BJ (cell line): ENCODE data around the gene ICAM1. TPM values are rescaled to one million over a fixed set of nuclear protein-coding genes. Genes with fewer than 3 reads are reported as not detected.

Experiments
- CTCF ChIA-PET: fragments of 350-600 bp; formaldehyde crosslinking; extraction: SDS; loops from one replicate; lab custom pipeline; 2021; ENCODE audit warnings: antibody characterized with exemption, inconsistent platforms; lab: Yijun Ruan, JAX
- POLR2A ChIA-PET: fragments of 300-600 bp; sonication (Branson Sonifier 250); formaldehyde crosslinking; extraction: SDS; loops from one replicate; lab custom pipeline; 2021; ENCODE audit warnings: antibody characterized with exemption; lab: Charles Lee
- DNase-seq: peaks from one replicate; pipeline ENCODE4 v3.0.0-alpha.2; 2011; ENCODE audit warnings: low read depth
- H3K27me3 ChIP-seq: 2 replicates; pipeline ENCODE4 v1.6.0; 2011; ENCODE audit warnings: low read length; ENCODE audit not compliant: control insufficient read depth, insufficient read depth
- H3K36me3 ChIP-seq: 2 replicates; pipeline ENCODE4 v1.5.1; 2011; ENCODE audit warnings: low read length; ENCODE audit not compliant: control insufficient read depth, insufficient read depth
- H3K4me3 ChIP-seq: 2 replicates; pipeline ENCODE4 v1.5.1; 2011; ENCODE audit warnings: low read depth, mild to moderate bottlenecking, control low read depth, low read length
- polyA plus RNA-seq: library from polyadenylated mRNA; depleted of rRNA; stranded (reverse); fragments of >200 nt; gene quantifications from 2 replicates; pipeline ENCODE4 v1.2.3, GENCODE V29; 2011
- TF ChIP-seq, protein P1 (sequence below): IDR thresholded peaks from 2 replicates; pipeline ENCODE4 v1.5.1; 2011; ENCODE audit warnings: low read depth, mild to moderate bottlenecking, control low read depth, inconsistent platforms, low read length, moderate library complexity; ENCODE audit not compliant: insufficient read depth

Gene ICAM1
- polyA plus RNA-seq, 1 experiment: 55.9 TPM

DNA sequence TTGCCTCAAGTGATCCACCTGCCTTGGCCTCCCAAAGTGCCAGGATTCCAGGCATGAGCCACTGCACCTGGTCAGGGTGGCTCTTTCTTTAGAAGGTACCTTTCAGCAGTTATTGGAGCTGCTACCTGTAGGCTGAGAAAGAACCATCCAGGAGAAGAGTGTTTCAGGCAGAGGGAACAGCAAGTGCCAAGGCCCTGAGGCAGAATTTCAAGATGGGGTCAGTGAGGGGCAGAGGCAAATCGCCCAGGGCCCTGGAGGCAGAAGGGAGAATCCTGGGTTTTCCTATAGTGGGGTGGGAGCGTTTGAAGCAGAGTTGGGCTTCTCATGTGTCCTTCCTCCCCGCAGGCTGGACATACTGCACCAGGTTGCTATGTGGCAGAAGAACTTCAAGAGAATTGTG, 16.7 kb upstream of the ICAM1 start:
- no peaks in the 10 kb centered on the region for H3K27me3 ChIP-seq
- ChIA-PET CTCF (interaction anchor here (0.7 kb wide), 1 partner anchor 82 kb away, joined by 3 read pairs; no protein-coding TSS in a partner anchor), POLR2A (no interaction called here)
- no peak for DNase-seq
- TF ChIP-seq, protein P1, sequence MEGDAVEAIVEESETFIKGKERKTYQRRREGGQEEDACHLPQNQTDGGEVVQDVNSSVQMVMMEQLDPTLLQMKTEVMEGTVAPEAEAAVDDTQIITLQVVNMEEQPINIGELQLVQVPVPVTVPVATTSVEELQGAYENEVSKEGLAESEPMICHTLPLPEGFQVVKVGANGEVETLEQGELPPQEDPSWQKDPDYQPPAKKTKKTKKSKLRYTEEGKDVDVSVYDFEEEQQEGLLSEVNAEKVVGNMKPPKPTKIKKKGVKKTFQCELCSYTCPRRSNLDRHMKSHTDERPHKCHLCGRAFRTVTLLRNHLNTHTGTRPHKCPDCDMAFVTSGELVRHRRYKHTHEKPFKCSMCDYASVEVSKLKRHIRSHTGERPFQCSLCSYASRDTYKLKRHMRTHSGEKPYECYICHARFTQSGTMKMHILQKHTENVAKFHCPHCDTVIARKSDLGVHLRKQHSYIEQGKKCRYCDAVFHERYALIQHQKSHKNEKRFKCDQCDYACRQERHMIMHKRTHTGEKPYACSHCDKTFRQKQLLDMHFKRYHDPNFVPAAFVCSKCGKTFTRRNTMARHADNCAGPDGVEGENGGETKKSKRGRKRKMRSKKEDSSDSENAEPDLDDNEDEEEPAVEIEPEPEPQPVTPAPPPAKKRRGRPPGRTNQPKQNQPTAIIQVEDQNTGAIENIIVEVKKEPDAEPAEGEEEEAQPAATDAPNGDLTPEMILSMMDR: no peak
- H3K36me3 ChIP-seq: peaks cover 23% of the 10 kb centered on the region
- no peak overlapping the region for H3K4me3 ChIP-seq

DNA sequence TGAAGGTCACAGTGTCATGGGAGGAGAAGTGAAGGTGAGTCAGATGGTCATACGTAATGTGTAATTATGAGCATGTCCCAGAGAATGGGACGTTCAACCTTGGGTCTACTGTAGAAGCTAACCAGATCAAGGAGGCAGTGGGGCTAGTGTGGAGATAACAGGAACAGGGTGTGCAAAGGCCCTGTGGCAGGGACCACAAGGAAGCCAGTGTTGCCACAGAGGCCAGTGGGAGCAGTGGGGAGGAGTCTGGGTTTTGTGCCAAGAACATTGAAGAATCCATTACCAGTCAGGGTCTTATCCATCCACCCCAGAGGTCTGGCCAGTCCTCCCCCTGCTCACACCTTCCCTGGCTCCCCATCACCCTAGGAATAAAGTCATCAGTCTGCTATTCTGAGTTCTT, 15.6 kb upstream of the ICAM1 start:
- POLR2A ChIA-PET: no interaction called here
- TF ChIP-seq, protein P1: no peak
- no peaks in the 10 kb centered on the region for H3K27me3 ChIP-seq
- peaks cover 23% of the 10 kb centered on the region for H3K36me3 ChIP-seq
- CTCF ChIA-PET: interaction anchor here (0.6 kb wide), 1 partner anchor 159 kb away, joined by 3 read pairs; no protein-coding TSS in a partner anchor
- no peak overlapping the region for H3K4me3 ChIP-seq
- no peak for DNase-seq

DNA sequence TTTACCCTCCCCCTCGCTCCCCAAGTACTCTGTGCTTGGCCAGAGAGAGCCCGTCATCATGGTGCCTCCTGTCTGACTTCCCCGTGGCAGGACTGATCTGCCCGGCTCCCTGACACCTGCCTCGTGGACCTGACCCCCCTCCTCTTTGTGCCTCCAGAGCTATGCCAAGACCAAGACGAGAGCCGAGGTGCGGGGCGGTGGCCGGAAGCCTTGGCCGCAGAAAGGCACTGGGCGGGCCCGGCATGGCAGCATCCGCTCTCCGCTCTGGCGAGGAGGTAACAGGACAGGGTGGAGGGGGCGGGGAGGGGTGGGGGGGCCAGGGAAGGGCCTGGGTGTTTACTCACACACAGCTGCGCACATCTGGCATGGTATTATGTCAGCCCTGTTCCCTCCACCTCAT, 14.4 kb upstream of the ICAM1 start:
- H3K36me3 ChIP-seq: peaks cover 23% of the 10 kb centered on the region
- ChIA-PET CTCF (interaction anchor here (0.6 to 7.8 kb wide), 4 partner anchors 14 to 1353 kb away, joined by 3 to 86 read pairs (median 60); partner anchors contain the start of gene ICAM1), POLR2A (no interaction called here)
- H3K4me3 ChIP-seq: no peak overlapping the region
- TF ChIP-seq, protein P1: no peak
- H3K27me3 ChIP-seq: no peaks in the 10 kb centered on the region
- no peak for DNase-seq

GRCh38 chr19:10256970-10257615, 13.8 kb upstream of the ICAM1 start:
- Histone ChIP-seq H3K36me3 (peaks cover 23% of the 10 kb centered on the region), H3K4me3 (no peak overlapping the region), H3K27me3 (no peaks in the 10 kb centered on the region)
- POLR2A ChIA-PET: no interaction called here
- CTCF ChIA-PET: interaction anchor here (0.6 to 7.8 kb wide), 5 partner anchors 14 to 1352 kb away, joined by 3 to 86 read pairs (median 53); partner anchors contain the start of gene ICAM1
- TF ChIP-seq, protein P1: no peak
- no peak for DNase-seq

- no peak overlapping the region for H3K4me3 ChIP-seq
- ChIA-PET CTCF (interaction anchor here (0.6 to 7.8 kb wide), 30 partner anchors 8 to 328 kb away, joined by 3 to 86 read pairs (median 4); partner anchors contain the start of genes ICAM1, ICAM5 and TYK2), POLR2A (interaction anchor here (0.6 kb wide), 1 partner anchor 14 kb away, joined by 5 read pairs; no protein-coding TSS in a partner anchor)
- H3K27me3 ChIP-seq: no peaks in the 10 kb centered on the region
- TF ChIP-seq, protein P1: no peak
- DNase-seq: no peak
- H3K36me3 ChIP-seq: peaks cover 23% of the 10 kb centered on the region
Measured at GRCh38 chr19:10258080-10258710, 12.7 kb upstream of the ICAM1 start.
